ENCODE measurements around the gene MAN2B1. TPM values are rescaled to one million over a fixed set of nuclear protein-coding genes. Genes with fewer than 3 reads are reported as not detected.
A peak's percentile ranks its signal among the peaks of the same experiment; 100 is the strongest.

The MAN2B1 gene
- total RNA-seq, 1 experiment from 2014 or later = 93.5 TPM

DNA sequence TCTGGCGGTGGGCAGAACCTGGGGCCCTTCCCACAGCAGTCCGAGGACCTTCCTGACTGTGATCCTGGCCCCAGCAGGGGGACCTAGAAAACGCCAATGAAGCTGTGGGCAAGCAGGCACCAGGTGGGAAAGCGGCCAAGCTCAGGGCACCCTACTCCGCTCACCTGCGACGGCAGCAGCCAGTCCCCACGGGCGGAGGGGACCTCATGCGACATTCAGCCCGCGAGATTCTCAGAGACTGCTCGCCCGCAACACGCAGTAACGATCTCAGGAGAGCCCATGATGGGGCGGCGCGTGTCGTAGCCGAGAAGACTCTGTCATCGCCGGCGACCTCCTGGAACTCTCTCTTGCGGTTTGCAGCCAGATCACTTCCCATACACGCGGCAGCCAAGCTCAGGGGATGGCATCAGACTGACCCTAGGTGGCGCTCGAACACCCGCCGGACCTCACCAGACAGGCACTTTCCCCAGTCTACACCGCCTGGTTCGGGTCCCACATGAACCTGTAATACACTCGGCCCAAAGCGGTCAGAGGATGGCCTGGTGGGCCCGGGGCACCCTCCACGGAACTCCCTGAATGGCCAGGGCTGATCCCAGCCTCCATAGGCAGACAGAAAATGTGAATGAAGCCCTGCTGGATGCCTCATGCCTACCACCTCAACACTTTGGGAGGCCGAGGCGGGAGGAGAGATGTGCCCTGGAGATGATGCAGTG lies 26.5 kb downstream of the MAN2B1 start:
- WGBS (ENCODE audit: extremely low coverage, insufficient read length, low lambda C conversion rate) = no CpG with 5 or more reads among the region's 39 CpGs
- Histone ChIP-seq H2BK5ac (ENCODE audit: insufficient read length, low read length) (no peak overlapping the region), H2AK5ac (ENCODE audit: insufficient read length, low read length) (no peak overlapping the region), H4K8ac (replicated peaks; ENCODE audit: insufficient read length, low read depth, low read length) (no peak overlapping the region), H3K18ac (ENCODE audit: insufficient read length, low read depth, low read length) (peak overlapping the region; percentile 69), H3K79me2 (ENCODE audit: insufficient read depth, low read length) (no peaks in the 10 kb centered on the region), H3K9ac (ENCODE audit: extremely low read depth, insufficient read length, low read length) (peak overlapping the region; percentile 23), H2BK20ac (ENCODE audit: low read depth, low read length, poor library complexity, severe bottlenecking) (no peak overlapping the region), H4K91ac (ENCODE audit: insufficient read length, low read depth, low read length) (no peak overlapping the region), H3K9me3 (ENCODE audit: control insufficient read depth, low read depth, low read length) (no peaks in the 10 kb centered on the region), H2BK12ac (ENCODE audit: insufficient read length, low read depth, low read length) (no peak overlapping the region), H2BK120ac (ENCODE audit: low read depth, low read length, poor library complexity, severe bottlenecking) (no peak overlapping the region), H3T11ph (ENCODE audit: low read length) (no peak overlapping the region), H3K79me1 (ENCODE audit: insufficient read depth, low read depth, low read length, poor library complexity, severe bottlenecking) (no peaks in the 10 kb centered on the region), H2AFZ (ENCODE audit: low read length) (no peak overlapping the region), H3K4me1 (ENCODE audit: insufficient read depth, low read length) (no peaks in the 10 kb centered on the region), H4K5ac (ENCODE audit: insufficient read length, low read depth, low read length) (no peak overlapping the region), H3K23ac (ENCODE audit: insufficient read length, low read depth, low read length) (no peak overlapping the region), H3K27ac (ENCODE audit: insufficient read length, low read depth, low read length) (no peak overlapping the region), H4K20me1 (ENCODE audit: control insufficient read depth, insufficient read depth, insufficient read length) (no peaks in the 10 kb centered on the region), H2BK15ac (ENCODE audit: low read depth, low read length) (no peak overlapping the region), H3K56ac (ENCODE audit: insufficient read length, low read depth, low read length) (no peak overlapping the region), H3K27me3 (ENCODE audit: insufficient read depth, low read length) (no peaks in the 10 kb centered on the region), H3K4ac (ENCODE audit: low read depth, low read length) (no peak overlapping the region), H3K4me2 (ENCODE audit: insufficient read depth, insufficient read length, low read length) (peak overlapping the region; percentile 32), H3K23me2 (ENCODE audit: insufficient read length, low read depth, low read length, poor library complexity, severe bottlenecking) (peaks cover 4% of the 10 kb centered on the region), H3K14ac (ENCODE audit: insufficient read depth, low read length) (peak overlapping the region; percentile 42)
- peak; percentile 94 for TF ChIP-seq CTCF (conservative IDR thresholded peaks at IDR 0.05)
- Mint-ChIP-seq H3K4me1 (peaks cover 2 to 3% of the 10 kb centered on the region in 2 experiments; a peak in 1 of 4 replicates), H3K27me3 (ENCODE audit: low read depth) (peaks cover 11% of the 10 kb centered on the region), H3K36me3 (ENCODE audit: insufficient read depth in 1 of 3, low read depth in 3 of 3) (peaks cover 0 to 2% (median 2%) of the 10 kb centered on the region in 3 experiments; a peak in 1 of 7 replicates), H3K4me3 (peak overlapping the region; percentile 62 to 74), H3K27ac (peak overlapping the region in 1 of 3 experiments; percentile 44; a peak in 2 of 7 replicates), H3K9me3 (peaks cover 3 to 4% of the 10 kb centered on the region in 2 experiments; a peak in 4 of 5 replicates)
- peak; percentile 92 for DNase-seq

All from H9 (cell line).